Measurements from ENCODE around the gene OPCML.

- TF ChIP-seq CTCF (IDR thresholded peaks at IDR 0.05) (no peak), POLR2A (IDR thresholded peaks at IDR 0.05) (no peak)
Measured at GRCh38 chr11:132587716-132588115, 944.6 kb downstream of the OPCML start.
